GM23338 (cell line): ENCODE measurements around the gene CDK2. TPM values are rescaled to one million over a fixed set of nuclear protein-coding genes. Genes with fewer than 3 reads are reported as not detected.

Source experiments
- ATAC-seq: fragments of 200-7000 bp; cut with Tn5 transposase; 3 replicates; pipeline ENCODE4 v1.9.1; 2020
- DNase-seq: peaks from one replicate; pipeline ENCODE4 v3.0.0-alpha.2; 2015; ENCODE audit warnings: low spot score
- H2AFZ ChIP-seq: fragments of 200-600 bp; sonication (generic); 2 replicates; pipeline ENCODE4 v1.8.0; 2016; ENCODE audit warnings: antibody characterized with exemption, mild to moderate bottlenecking, moderate library complexity
- H3F3A ChIP-seq: fragments of 200-600 bp; sonication (generic); replicated peaks from 2 replicates; pipeline ENCODE4 v1.8.0; 2017; ENCODE audit warnings: antibody characterized with exemption, mixed run types, low read depth
- H3K27ac ChIP-seq: fragments of 200-600 bp; sonication (generic); 2 replicates; pipeline ENCODE4 v1.6.1; 2016; ENCODE audit warnings: low read depth
- H3K27me3 ChIP-seq: fragments of 200-600 bp; sonication (generic); 2 replicates; pipeline ENCODE4 v1.8.0; 2016; ENCODE audit warnings: mild to moderate bottlenecking, mixed run types, moderate library complexity; ENCODE audit not compliant: insufficient read depth
- H3K36me3 ChIP-seq: fragments of 200-600 bp; sonication (generic); 2 replicates; pipeline ENCODE4 v1.8.0; 2016; ENCODE audit warnings: mild to moderate bottlenecking; ENCODE audit not compliant: insufficient read depth
- H3K4me1 ChIP-seq: fragments of 200-600 bp; sonication (generic); 2 replicates; pipeline ENCODE4 v1.8.0; 2016; ENCODE audit warnings: mild to moderate bottlenecking, moderate library complexity; ENCODE audit not compliant: insufficient read depth
- H3K4me2 ChIP-seq: fragments of 200-600 bp; sonication (generic); 2 replicates; pipeline ENCODE4 v1.7.1; 2017; ENCODE audit warnings: mixed run types
- H3K4me3 ChIP-seq: fragments of 200-600 bp; sonication (generic); 2 replicates; pipeline ENCODE4 v1.6.1; 2016; ENCODE audit warnings: mixed run types
- H3K79me2 ChIP-seq: fragments of 200-600 bp; sonication (generic); replicated peaks from 2 replicates; pipeline ENCODE4 v1.8.0; 2017; ENCODE audit warnings: mild to moderate bottlenecking; ENCODE audit not compliant: insufficient read depth
- H3K9me2 ChIP-seq: fragments of 200-600 bp; sonication (generic); 2 replicates; pipeline ENCODE4 v1.8.0; 2017; ENCODE audit not compliant: insufficient read depth
- H4K20me1 ChIP-seq: fragments of 200-600 bp; sonication (generic); replicated peaks from 2 replicates; pipeline ENCODE4 v1.8.0; 2017; ENCODE audit warnings: mild to moderate bottlenecking; ENCODE audit not compliant: insufficient read depth
- H3K27ac Mint-ChIP-seq: 2 replicates; pipeline ENCODE4 v1.8.0; 2020; ENCODE audit warnings: inconsistent platforms, mild to moderate bottlenecking, moderate library complexity, mixed read lengths
- H3K27me3 Mint-ChIP-seq: 3 replicates; pipeline ENCODE4 v1.8.0; 2022; ENCODE audit warnings: low read depth, mild to moderate bottlenecking, moderate library complexity, mixed read lengths, inconsistent platforms; ENCODE audit not compliant: insufficient read depth, poor library complexity
- H3K36me3 Mint-ChIP-seq: 3 replicates; pipeline ENCODE4 v1.8.0; 2021; ENCODE audit warnings: low read depth, mild to moderate bottlenecking, inconsistent platforms, moderate library complexity, mixed read lengths
- H3K4me1 Mint-ChIP-seq: 3 replicates; pipeline ENCODE4 v1.8.0; 2020; ENCODE audit warnings: mild to moderate bottlenecking, inconsistent platforms, mixed read lengths
- H3K4me3 Mint-ChIP-seq: 3 replicates; pipeline ENCODE4 v1.8.0; 2021; ENCODE audit warnings: moderate library complexity, mild to moderate bottlenecking, inconsistent platforms, mixed read lengths
- H3K9me3 Mint-ChIP-seq: 3 replicates; pipeline ENCODE4 v1.8.0; 2020; ENCODE audit warnings: moderate library complexity, mild to moderate bottlenecking, inconsistent platforms, mixed read lengths
- CREB1 ChIP-seq: fragments of 250-450 bp; sonication (Bioruptor Pico); IDR thresholded peaks from 2 replicates; pipeline ENCODE4 v1.5.0; 2020; ENCODE audit warnings: low read depth, mild to moderate bottlenecking, moderate library complexity
- CTCF ChIP-seq, 2 experiments: fragments of 200-600 bp in 1 of 2; sonication (generic) in 1 of 2; conservative IDR thresholded peaks; 2 replicates each; pipeline versions ENCODE4 v1.5.1 to v1.6.1; 2016 to 2017; ENCODE audit warnings: antibody characterized with exemption in 2 of 2, low read depth in 2 of 2, mild to moderate bottlenecking in 2 of 2, moderate library complexity in 1 of 2
- EZH2 ChIP-seq: fragments of 200-600 bp; sonication (generic); IDR thresholded peaks from one replicate; pipeline ENCODE4 v1.8.0; 2017; ENCODE audit warnings: antibody characterized with exemption, mild to moderate bottlenecking, low read depth; ENCODE audit not compliant: unreplicated experiment
- NANOG ChIP-seq: IDR thresholded peaks from 2 replicates; pipeline ENCODE4 v1.6.1; 2016; ENCODE audit warnings: antibody characterized with exemption, borderline replicate concordance
- POLR2AphosphoS5 ChIP-seq: IDR thresholded peaks from 2 replicates; pipeline ENCODE4 v1.6.1; 2016; ENCODE audit warnings: antibody characterized with exemption, low read depth
- REST ChIP-seq: IDR thresholded peaks from one replicate; pipeline ENCODE4 v1.6.1; 2018; ENCODE audit warnings: antibody characterized with exemption; ENCODE audit not compliant: unreplicated experiment
- ZNF331 ChIP-seq: fragments of 250-450 bp; sonication (Bioruptor Pico); IDR thresholded peaks from 2 replicates; pipeline ENCODE4 v1.5.0; 2020; ENCODE audit warnings: low read depth, mild to moderate bottlenecking, moderate library complexity
- ZNF462 ChIP-seq: fragments of 250-450 bp; sonication (Bioruptor Pico); IDR thresholded peaks from 2 replicates; pipeline ENCODE4 v1.5.0; 2020; ENCODE audit warnings: mild to moderate bottlenecking, moderate library complexity
- polyA plus RNA-seq: library from polyadenylated mRNA; unstranded; fragments of >200 nt; fragmentation: Nextera tagmentation; extraction: Ambion mirVana; gene quantifications from 2 replicates; pipeline ENCODE4 v1.2.1, GENCODE V29; 2016
- total RNA-seq: library from RNA; depleted of rRNA; stranded (reverse); fragments of >200 nt; shearing (Covaris generic); gene quantifications from 2 replicates; pipeline ENCODE4 v1.2.3, GENCODE V29; 2014

The CDK2 gene
- total and polyA plus RNA-seq, 2 experiments from 2014 or later, result 15.2 to 31.0 TPM

- no peak for TF ChIP-seq ZNF462 (CRISPR knock-in tag)
- TF ChIP-seq EZH2, result no peak
- TF ChIP-seq POLR2AphosphoS5, result no peak
- TF ChIP-seq REST, result no peak
These were observed 5.8 kb downstream of the CDK2 start (continued) for GRCh38 chr12:55972456-55972855.

- Mint-ChIP-seq H3K27ac (no peak overlapping the region), H3K36me3 (peaks cover 29% of the 10 kb centered on the region), H3K27me3 (peaks cover 1% of the 10 kb centered on the region), H3K4me1 (peaks cover 10% of the 10 kb centered on the region), H3K4me3 (no peak overlapping the region), H3K9me3 (no peaks in the 10 kb centered on the region)
- Histone ChIP-seq H3K4me1 (peaks cover 8% of the 10 kb centered on the region), H3K9me2 (no peaks in the 10 kb centered on the region), H3K79me2 (peaks cover 44% of the 10 kb centered on the region), H3K27me3 (no peaks in the 10 kb centered on the region), H3K36me3 (0 out of 2 replicates have a peak, but pooled peaks cover 8% of the 10 kb centered on the region), H2AFZ (no peak overlapping the region), H3F3A (no peaks in the 10 kb centered on the region; the same call in 1 of the 2 replicates), H3K27ac (peak overlapping the region; percentile 82), H4K20me1 (peaks cover 6% of the 10 kb centered on the region; the same call in 1 of the 2 replicates), H3K4me2 (peak overlapping the region; percentile 69), H3K4me3 (peak overlapping the region; percentile 47)
- DNase-seq (no peak), ATAC-seq (no peak)
- TF ChIP-seq CREB1 (no peak), CTCF (conservative IDR thresholded peaks at IDR 0.05; ENCODE audit: low read depth in 2 of 2) (no peak), EZH2 (no peak), REST (no peak), ZNF331 (CRISPR knock-in tag) (no peak), POLR2AphosphoS5 (no peak), NANOG (no peak)
These were observed 6.4 kb downstream of the CDK2 start for GRCh38 chr12:55972911-55973598.
